Colonic mucosa (tissue), 4 donors: ENCODE measurements around the gene CACNA2D4. TPM values are rescaled to one million over a fixed set of nuclear protein-coding genes. Genes with fewer than 3 reads are reported as not detected.
A peak's percentile ranks its signal among the peaks of the same experiment; 100 is the strongest.
"Not testable (repeated sequence)": the region's sequence is repeated elsewhere in the genome, so short reads cannot be mapped to it uniquely, and the experiment has no call there.

Source experiments
- DNase-seq: peaks from one replicate; pipeline ENCODE4 v3.0.0-alpha.2; 2020
- H3K27ac ChIP-seq: fragments of 200-600 bp; one replicate; pipeline ENCODE4 v1.8.0; 2021
- H3K27me3 ChIP-seq: fragments of 200-600 bp; one replicate; pipeline ENCODE4 v1.8.0; 2021
- H3K36me3 ChIP-seq: fragments of 200-600 bp; one replicate; pipeline ENCODE4 v1.8.0; 2021
- H3K4me1 ChIP-seq: fragments of 200-600 bp; one replicate; pipeline ENCODE4 v1.8.0; 2021; ENCODE audit warnings: mild to moderate bottlenecking
- H3K4me3 ChIP-seq: fragments of 200-600 bp; one replicate; pipeline ENCODE4 v1.8.0; 2021
- H3K9ac ChIP-seq, 2 donors: one replicate each; pipeline ENCODE4 v1.7.0; 2013; ENCODE audit warnings: control low read depth in 2 of 2, low read depth in 2 of 2, low read length in 2 of 2
- H3K9me3 ChIP-seq: fragments of 200-600 bp; one replicate; pipeline ENCODE4 v1.8.0; 2021
- CTCF ChIP-seq: fragments of 200-600 bp; IDR thresholded peaks from one replicate; pipeline ENCODE4 v1.8.0; 2022; ENCODE audit warnings: antibody characterized with exemption, mild to moderate bottlenecking
- intact Hi-C: fragments of 100-400 bp; cut with DNase I; formaldehyde crosslinking; loops from one replicate; pipeline ENCODE4 v1.14.1; 2022
- total RNA-seq, 2 donors: library from RNA; stranded (reverse); fragmentation: NEBNext Ultra II Directional in 1 of 2; extraction: Animal tissue kit (Norgen Biotek cat#: 25700) in 1 of 2; gene quantifications; one replicate each; pipeline ENCODE4 v1.2.1, GENCODE V29; 2021
- donor health status: healthy.
- donor health status: DM: no; HTN: no; CAD: no.
- donor health status: DM: no; HTN: no; CAD: no.

Gene CACNA2D4
- total RNA-seq, 2 donors from 2014 or later = 3.3 to 3.7 TPM

- Histone ChIP-seq H3K36me3 (no peaks in the 10 kb centered on the region), H3K27ac (no peak overlapping the region), H3K9me3 (no peaks in the 10 kb centered on the region), H3K4me1 (no peaks in the 10 kb centered on the region), H3K27me3 (no peaks in the 10 kb centered on the region), H3K9ac (no peak overlapping the region), H3K4me3 (no peak overlapping the region)
- no peak for TF ChIP-seq CTCF
- intact Hi-C loops = no loop called here
- no peak for DNase-seq
Observed at GRCh38 chr12:1956716-1957115, 38.3 kb upstream of the CACNA2D4 start.

GRCh38 chr12:1949771-1950470 lies 31.5 kb upstream of the CACNA2D4 start:
- intact Hi-C loops = loop anchor here (10.0 kb wide), 1 partner anchor 85 kb away; no protein-coding TSS in a partner anchor
- no peak for DNase-seq
- no peaks in the 10 kb centered on the region for H3K4me1 ChIP-seq
- no peaks in the 10 kb centered on the region for H3K36me3 ChIP-seq
- peak overlapping the region; percentile 17 for H3K27ac ChIP-seq
- H3K27me3 ChIP-seq = no peaks in the 10 kb centered on the region
- H3K9ac ChIP-seq = no peak overlapping the region
- H3K9me3 ChIP-seq = no peaks in the 10 kb centered on the region
- no peak overlapping the region for H3K4me3 ChIP-seq
- TF ChIP-seq CTCF = no peak

DNA sequence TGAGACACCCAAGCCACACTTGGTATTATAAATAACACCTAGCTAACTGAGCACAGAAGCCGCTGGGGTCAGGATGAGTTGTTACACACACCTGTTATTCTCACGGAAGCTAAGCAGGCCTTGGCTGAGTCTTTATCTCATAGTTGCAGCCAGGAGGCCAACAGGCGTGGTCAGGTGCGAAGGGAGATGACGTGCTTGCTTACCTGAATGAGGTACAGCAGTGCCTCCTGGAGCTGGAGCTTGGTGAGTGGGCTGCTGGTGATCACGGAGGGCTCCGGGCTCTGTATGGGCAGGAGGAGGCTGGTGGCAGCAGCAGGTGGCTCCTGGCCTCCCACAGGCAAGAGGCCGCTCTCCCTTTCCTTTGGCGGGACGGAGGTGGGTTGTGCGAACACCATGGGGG lies 30.4 kb upstream of the CACNA2D4 start:
- Histone ChIP-seq H3K4me1 (no peaks in the 10 kb centered on the region), H3K9me3 (no peaks in the 10 kb centered on the region), H3K36me3 (no peaks in the 10 kb centered on the region), H3K27me3 (no peaks in the 10 kb centered on the region), H3K4me3 (no peak overlapping the region), H3K9ac (no peak overlapping the region), H3K27ac (no peak overlapping the region)
- DNase-seq = no peak
- no peak for TF ChIP-seq CTCF
- intact Hi-C loops = loop anchor here (10.0 kb wide), 1 partner anchor 86 kb away; no protein-coding TSS in a partner anchor

DNA sequence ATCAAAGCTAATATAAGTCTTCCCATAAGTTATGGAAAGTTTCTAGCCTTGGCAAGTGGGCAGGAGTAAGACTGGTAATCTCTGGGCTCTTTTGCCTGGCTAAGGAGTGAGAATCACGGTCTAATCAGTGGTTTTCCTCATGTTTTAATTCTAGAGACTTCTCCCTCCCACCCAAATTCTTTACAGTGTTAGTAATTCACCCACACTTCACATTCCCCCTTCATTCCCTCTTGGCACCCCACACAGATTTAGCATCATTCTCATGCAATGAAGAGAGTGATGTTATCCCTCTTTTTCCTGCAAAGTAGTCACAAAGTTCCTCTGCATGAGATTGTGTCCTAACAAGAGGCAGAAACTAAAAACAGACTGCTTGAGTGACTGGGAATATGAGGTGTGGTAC lies 28.6 kb upstream of the CACNA2D4 start:
- no peaks in the 10 kb centered on the region for H3K36me3 ChIP-seq
- TF ChIP-seq CTCF = no peak
- DNase-seq = no peak
- H3K9me3 ChIP-seq = no peaks in the 10 kb centered on the region
- no peaks in the 10 kb centered on the region for H3K4me1 ChIP-seq
- H3K9ac ChIP-seq = no peak overlapping the region
- H3K27ac ChIP-seq = no peak overlapping the region
- intact Hi-C loops = loop anchor here (10.0 kb wide), 1 partner anchor 88 kb away; no protein-coding TSS in a partner anchor
- no peak overlapping the region for H3K4me3 ChIP-seq
- H3K27me3 ChIP-seq = no peaks in the 10 kb centered on the region

DNA sequence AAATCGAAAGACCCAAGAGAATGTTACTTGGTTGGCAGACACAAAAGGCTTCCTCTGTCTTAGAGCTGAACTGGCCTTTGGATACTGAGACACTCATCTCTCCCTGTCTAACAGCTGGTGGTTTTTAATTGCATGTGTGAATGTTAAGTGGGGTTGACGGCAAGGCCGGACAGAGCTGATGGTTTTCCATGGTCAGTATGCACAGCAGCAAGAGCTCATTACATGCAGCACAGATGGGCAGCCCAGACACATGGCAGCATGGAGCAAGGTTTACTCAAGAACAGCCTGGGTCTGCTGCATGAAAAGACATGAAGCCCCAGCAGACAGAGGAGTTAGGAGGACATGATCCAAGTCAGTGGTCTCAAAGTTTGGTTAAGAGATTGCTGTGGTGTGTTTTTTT lies 27.8 kb upstream of the CACNA2D4 start:
- Histone ChIP-seq H3K9me3 (no peaks in the 10 kb centered on the region), H3K36me3 (no peaks in the 10 kb centered on the region), H3K27me3 (no peaks in the 10 kb centered on the region), H3K4me3 (no peak overlapping the region), H3K9ac (no peak overlapping the region), H3K4me1 (no peaks in the 10 kb centered on the region), H3K27ac (no peak overlapping the region)
- intact Hi-C loops = loop anchor here (10.0 kb wide), 1 partner anchor 89 kb away; no protein-coding TSS in a partner anchor
- no peak for TF ChIP-seq CTCF
- DNase-seq = no peak

DNA sequence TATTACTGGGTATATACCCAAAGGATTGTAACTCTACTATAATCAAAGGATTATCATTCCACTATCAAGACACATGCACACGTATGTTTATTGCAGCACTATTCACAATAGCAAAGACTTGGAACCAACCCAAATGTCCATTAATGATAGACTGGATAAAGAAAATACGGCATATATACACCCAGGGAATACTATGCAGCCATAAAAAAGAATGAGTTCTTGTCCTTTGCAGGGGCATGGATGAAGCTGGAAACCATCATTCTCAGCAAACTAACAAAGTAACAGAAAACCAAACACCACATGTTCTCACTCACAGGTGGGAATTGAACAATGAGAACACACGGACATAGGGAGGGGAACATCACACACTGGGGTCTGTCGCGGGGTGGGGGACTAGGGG lies 27.1 kb upstream of the CACNA2D4 start:
- not testable (repeated sequence) for H3K9ac ChIP-seq, H3K9me3 ChIP-seq, H3K4me3 ChIP-seq, H3K36me3 ChIP-seq, DNase-seq, H3K27me3 ChIP-seq, H3K4me1 ChIP-seq, H3K27ac ChIP-seq
- intact Hi-C loops = loop anchor here (10.0 kb wide), 1 partner anchor 89 kb away; no protein-coding TSS in a partner anchor
